OCI-LY7 (cell line): ENCODE measurements around the gene SPRED2. TPM values are rescaled to one million over a fixed set of nuclear protein-coding genes. Genes with fewer than 3 reads are reported as not detected.

Experiments
- BruUV-seq: library from RNA; stranded (reverse); fragments of 400-500 nt; replicated peaks from 2 replicates; lab custom pipeline; 2021; lab: Mats Ljungman, UMichigan
- CTCF ChIA-PET: fragments of 300-600 bp; sonication (Branson Sonifier 250); formaldehyde crosslinking; loops from one replicate; lab custom pipeline; 2022; ENCODE audit warnings: antibody characterized with exemption; ENCODE audit not compliant: unreplicated experiment; lab: Charles Lee
- POLR2A ChIA-PET: fragments of 300-600 bp; sonication (Branson Sonifier 250); formaldehyde crosslinking; loops from one replicate; lab custom pipeline; 2022; ENCODE audit warnings: antibody characterized with exemption; lab: Charles Lee
- DNase-seq: peaks from one replicate; pipeline ENCODE4 v3.0.0-alpha.2; 2015; ENCODE audit warnings: low spot score
- H2AFZ ChIP-seq: fragments of 200-600 bp; sonication (generic), shearing (Covaris generic); 2 replicates; pipeline ENCODE4 v1.6.1; 2014; ENCODE audit warnings: mild to moderate bottlenecking, antibody characterized with exemption, low read length, moderate library complexity
- H3K27ac ChIP-seq: fragments of 200-600 bp; sonication (generic); 2 replicates; pipeline ENCODE4 v1.5.1; 2014; ENCODE audit warnings: mixed run types, low read depth, mild to moderate bottlenecking, moderate library complexity, low read length, inconsistent platforms; ENCODE audit not compliant: poor library complexity, severe bottlenecking
- H3K36me3 ChIP-seq: fragments of 200-600 bp; sonication (generic); 2 replicates; pipeline ENCODE4 v1.6.1; 2014; ENCODE audit warnings: mild to moderate bottlenecking, antibody characterized with exemption, low read length, moderate library complexity, mixed read lengths; ENCODE audit not compliant: insufficient read depth
- H3K4me1 ChIP-seq: fragments of 200-600 bp; sonication (generic); 2 replicates; pipeline ENCODE4 v1.5.1; 2014; ENCODE audit warnings: mild to moderate bottlenecking, low read length; ENCODE audit not compliant: insufficient read depth, poor library complexity, severe bottlenecking
- H3K4me2 ChIP-seq: fragments of 200-600 bp; sonication (generic); 2 replicates; pipeline ENCODE4 v1.6.1; 2014; ENCODE audit warnings: mild to moderate bottlenecking, low read length
- H3K4me3 ChIP-seq: fragments of 200-600 bp; sonication (generic); 2 replicates; pipeline ENCODE4 v1.5.1; 2014; ENCODE audit warnings: mild to moderate bottlenecking, low read depth, low read length; ENCODE audit not compliant: poor library complexity, severe bottlenecking
- H3K79me2 ChIP-seq: fragments of 200-600 bp; sonication (generic); 2 replicates; pipeline ENCODE4 v1.6.1; 2016; ENCODE audit warnings: low read depth, mild to moderate bottlenecking, low read length, moderate library complexity, mixed read lengths; ENCODE audit not compliant: insufficient read depth
- H3K9me2 ChIP-seq: fragments of 200-600 bp; sonication (generic); 2 replicates; pipeline ENCODE4 v1.6.1; 2016; ENCODE audit warnings: mild to moderate bottlenecking, low read length, mixed read lengths; ENCODE audit not compliant: insufficient read depth
- H3K9me3 ChIP-seq: fragments of 200-600 bp; sonication (generic); 2 replicates; pipeline ENCODE4 v1.6.1; 2014; ENCODE audit warnings: mild to moderate bottlenecking, mixed run types, low read length, mixed read lengths
- H4K20me1 ChIP-seq: fragments of 200-600 bp; sonication (generic); 2 replicates; pipeline ENCODE4 v1.6.1; 2014; ENCODE audit warnings: mild to moderate bottlenecking, antibody characterized with exemption, low read length, moderate library complexity, mixed read lengths; ENCODE audit not compliant: insufficient read depth
- CTCF ChIP-seq: fragments of 200-600 bp; sonication (generic); conservative IDR thresholded peaks from 2 replicates; pipeline ENCODE4 v1.5.1; 2014; ENCODE audit warnings: mild to moderate bottlenecking, antibody characterized with exemption, low read length, moderate library complexity, mixed read lengths
- EZH2phosphoT487 ChIP-seq: fragments of 200-600 bp; sonication (generic); IDR thresholded peaks from 2 replicates; pipeline ENCODE4 v1.6.1; 2018; ENCODE audit warnings: low read depth, borderline replicate concordance, mild to moderate bottlenecking, mixed run types, antibody characterized with exemption, low read length, moderate library complexity, mixed read lengths
- intact Hi-C: fragments of 100-400 bp; cut with micrococcal nuclease; formaldehyde crosslinking; loops from one replicate; pipeline ENCODE4 v1.10.0; 2022; ENCODE audit not compliant: unreplicated experiment
- total RNA-seq, 2 experiments: library from RNA; depleted of rRNA in 1 of 2; stranded (reverse); fragments of >200 nt in 1 of 2; shearing (Covaris generic) in 1 of 2; gene quantifications; 2 replicates each; pipeline ENCODE4 v1.2.3, GENCODE V29; 2014 to 2022

Gene SPRED2
- total RNA-seq, 2 experiments from 2014 or later, result 8.0 to 49.1 TPM

GRCh38 chr2:65350651-65351056, 81.7 kb downstream of the SPRED2 start:
- peak overlapping the region; percentile 81 for H3K27ac ChIP-seq
- H3K4me1 ChIP-seq, result peaks cover 70% of the 10 kb centered on the region
- H3K4me3 ChIP-seq, result peak overlapping the region; percentile 46
- no peaks in the 10 kb centered on the region for H3K9me3 ChIP-seq
- ChIA-PET POLR2A (interaction anchor here (0.9 to 1.7 kb wide), 7 partner anchors 9 to 51 kb away, joined by 3 to 5 read pairs (median 3); no protein-coding TSS in a partner anchor), CTCF (interaction anchor here (1.0 to 3.3 kb wide), 3 partner anchors 9 to 26 kb away, joined by 3 to 11 read pairs (median 3); no protein-coding TSS in a partner anchor)
- H2AFZ ChIP-seq, result peak overlapping the region; percentile 56; the same call in 1 of the 2 replicates
- no peaks in the 10 kb centered on the region for H4K20me1 ChIP-seq
- peak; percentile 74 for TF ChIP-seq CTCF
- TF ChIP-seq EZH2phosphoT487, result no peak
- DNase-seq, result peak; percentile 83
- intact Hi-C loops, result loop anchor here (1.0 to 5.0 kb wide), 3 partner anchors 27 to 50 kb away; no protein-coding TSS in a partner anchor
- no TSS peak for BruUV-seq
- peak overlapping the region; percentile 69 for H3K4me2 ChIP-seq
- H3K9me2 ChIP-seq, result no peaks in the 10 kb centered on the region
- peaks cover 93% of the 10 kb centered on the region for H3K79me2 ChIP-seq
- H3K36me3 ChIP-seq, result peaks cover 10% of the 10 kb centered on the region

GRCh38 chr2:65349863-65350262, 82.5 kb downstream of the SPRED2 start:
- Histone ChIP-seq H3K4me2 (peak overlapping the region; percentile 69), H3K9me2 (no peaks in the 10 kb centered on the region), H3K4me3 (peak overlapping the region; percentile 46), H3K36me3 (peaks cover 10% of the 10 kb centered on the region), H3K4me1 (peaks cover 62% of the 10 kb centered on the region), H2AFZ (peak overlapping the region; percentile 56; the same call in 1 of the 2 replicates), H4K20me1 (no peaks in the 10 kb centered on the region), H3K79me2 (peaks cover 86% of the 10 kb centered on the region), H3K27ac (peak overlapping the region; percentile 81), H3K9me3 (no peaks in the 10 kb centered on the region)
- TF ChIP-seq CTCF, result no peak
- TF ChIP-seq EZH2phosphoT487, result no peak
- CTCF ChIA-PET, result interaction anchor here (1.0 to 3.3 kb wide), 2 partner anchors 10 to 16 kb away, joined by 3 to 11 read pairs; no protein-coding TSS in a partner anchor
- BruUV-seq, result no TSS peak
- DNase-seq, result peak; percentile 53
- intact Hi-C loops, result loop anchor here (1.0 to 5.0 kb wide), 3 partner anchors 27 to 49 kb away; no protein-coding TSS in a partner anchor
- POLR2A ChIA-PET, result interaction anchor here (0.9 to 1.7 kb wide), 4 partner anchors 9 to 27 kb away, joined by 3 to 5 read pairs (median 4); no protein-coding TSS in a partner anchor

- no peak overlapping the region for H3K4me3 ChIP-seq
- CTCF ChIA-PET, result no interaction called here
- no peaks in the 10 kb centered on the region for H3K9me3 ChIP-seq
- no peaks in the 10 kb centered on the region for H3K9me2 ChIP-seq
- POLR2A ChIA-PET, result interaction anchor here (0.7 kb wide), 1 partner anchor 24 kb away, joined by 3 read pairs; no protein-coding TSS in a partner anchor
- intact Hi-C loops, result no loop called here
- peaks cover 67% of the 10 kb centered on the region for H3K79me2 ChIP-seq
- DNase-seq, result no peak
- H2AFZ ChIP-seq, result no peak overlapping the region
- TF ChIP-seq EZH2phosphoT487 (no peak), CTCF (no peak)
- peaks cover 42% of the 10 kb centered on the region for H3K4me1 ChIP-seq
- H3K36me3 ChIP-seq, result peaks cover 28% of the 10 kb centered on the region
- H3K27ac ChIP-seq, result no peak overlapping the region
- H4K20me1 ChIP-seq, result no peaks in the 10 kb centered on the region
- no peak overlapping the region for H3K4me2 ChIP-seq
- no TSS peak for BruUV-seq
Observed at GRCh38 chr2:65347913-65348312, 84.5 kb downstream of the SPRED2 start.
